Caco-2 (cell line): ENCODE measurements around the gene RASGEF1B. TPM values are rescaled to one million over a fixed set of nuclear protein-coding genes. Genes with fewer than 3 reads are reported as not detected.

ENCODE experiments used
- BruUV-seq: library from RNA; stranded (reverse); fragments of 400-500 nt; replicated peaks from 2 replicates; lab custom pipeline; 2021; lab: Mats Ljungman, UMichigan
- CTCF ChIA-PET: fragments of 300-600 bp; sonication (Branson Sonifier 250); formaldehyde crosslinking; loops from one replicate; lab custom pipeline; 2022; ENCODE audit warnings: antibody characterized with exemption; lab: Charles Lee
- POLR2A ChIA-PET: fragments of 300-600 bp; sonication (Branson Sonifier 250); formaldehyde crosslinking; loops from one replicate; lab custom pipeline; 2022; ENCODE audit warnings: antibody characterized with exemption; lab: Charles Lee
- DNase-seq, 2 experiments: peaks; one replicate each; pipeline versions ENCODE4 v3.0.0 to v3.0.0-alpha.2; 2020 to 2022
- H3K27me3 ChIP-seq: replicated peaks from 2 replicates; pipeline ENCODE4 v1.6.0; 2011; ENCODE audit warnings: low read length; ENCODE audit not compliant: control insufficient read depth, insufficient read depth
- H3K36me3 ChIP-seq: 2 replicates; pipeline ENCODE4 v1.5.1; 2011; ENCODE audit warnings: low read length; ENCODE audit not compliant: control insufficient read depth, insufficient read depth
- H3K4me1 ChIP-seq: fragments of 250-450 bp; sonication (Bioruptor Pico); 2 replicates; pipeline ENCODE4 v1.5.1; 2020; ENCODE audit warnings: mild to moderate bottlenecking
- H3K4me3 ChIP-seq: 2 replicates; pipeline ENCODE4 v1.5.1; 2011; ENCODE audit warnings: low read depth, mild to moderate bottlenecking, control low read depth, low read length
- H3K9me3 ChIP-seq: fragments of 250-450 bp; sonication (Bioruptor Pico); 2 replicates; pipeline ENCODE4 v1.5.1; 2020; ENCODE audit warnings: mild to moderate bottlenecking, moderate library complexity
- H3K27ac Mint-ChIP-seq: one replicate; pipeline ENCODE4 v1.8.0; 2022; ENCODE audit warnings: mixed read lengths; ENCODE audit not compliant: unreplicated experiment
- H3K27me3 Mint-ChIP-seq: one replicate; pipeline ENCODE4 v1.8.0; 2022; ENCODE audit warnings: mixed read lengths; ENCODE audit not compliant: insufficient read depth, unreplicated experiment
- H3K36me3 Mint-ChIP-seq: one replicate; pipeline ENCODE4 v1.8.0; 2022; ENCODE audit warnings: mild to moderate bottlenecking, mixed read lengths; ENCODE audit not compliant: insufficient read depth, unreplicated experiment
- H3K4me1 Mint-ChIP-seq: one replicate; pipeline ENCODE4 v1.8.0; 2022; ENCODE audit warnings: low read depth, mixed read lengths; ENCODE audit not compliant: unreplicated experiment
- H3K4me3 Mint-ChIP-seq: one replicate; pipeline ENCODE4 v1.8.0; 2022; ENCODE audit warnings: mild to moderate bottlenecking, moderate library complexity, mixed read lengths; ENCODE audit not compliant: unreplicated experiment
- H3K9me3 Mint-ChIP-seq: one replicate; pipeline ENCODE4 v1.8.0; 2022; ENCODE audit warnings: mixed read lengths; ENCODE audit not compliant: unreplicated experiment
- intact Hi-C: fragments of 100-400 bp; cut with micrococcal nuclease; formaldehyde crosslinking; loops from one replicate; pipeline ENCODE4 v1.10.0; 2022; ENCODE audit not compliant: unreplicated experiment
- total RNA-seq: library from RNA; stranded (reverse); gene quantifications from 2 replicates; pipeline ENCODE4 v1.2.3, GENCODE V29; 2022
- TF ChIP-seq, protein P1 (sequence below), 2 experiments: fragments of 200-600 bp in 1 of 2; IDR thresholded peaks; 1 replicate in 1 of 2; 2 replicates in 1 of 2; pipeline versions ENCODE4 v1.5.1 to v1.8.0; 2011 to 2022; ENCODE audit warnings: antibody characterized with exemption in 1 of 2, control low read depth in 1 of 2, inconsistent platforms in 1 of 2, low read depth in 1 of 2, low read length in 1 of 2, mild to moderate bottlenecking in 1 of 2, moderate library complexity in 1 of 2; ENCODE audit not compliant: insufficient read depth in 1 of 2, severe bottlenecking in 1 of 2, unreplicated experiment in 1 of 2

Gene RASGEF1B
- total RNA-seq, 1 experiment from 2014 or later = 32.3 TPM

GRCh38 chr4:81518762-81519426 lies 47.2 kb upstream of the RASGEF1B start:
- no peaks in the 10 kb centered on the region for H3K9me3 Mint-ChIP-seq
- CTCF ChIA-PET = no interaction called here
- H3K4me1 Mint-ChIP-seq = peaks cover 9% of the 10 kb centered on the region
- POLR2A ChIA-PET = no interaction called here
- no peak overlapping the region for H3K4me3 Mint-ChIP-seq
- Histone ChIP-seq H3K4me1 (peaks cover 13% of the 10 kb centered on the region), H3K36me3 (no peaks in the 10 kb centered on the region), H3K9me3 (no peaks in the 10 kb centered on the region), H3K27me3 (no peaks in the 10 kb centered on the region; the same call in 1 of the 2 replicates), H3K4me3 (no peak overlapping the region)
- no TSS peak for BruUV-seq
- TF ChIP-seq, protein P1, sequence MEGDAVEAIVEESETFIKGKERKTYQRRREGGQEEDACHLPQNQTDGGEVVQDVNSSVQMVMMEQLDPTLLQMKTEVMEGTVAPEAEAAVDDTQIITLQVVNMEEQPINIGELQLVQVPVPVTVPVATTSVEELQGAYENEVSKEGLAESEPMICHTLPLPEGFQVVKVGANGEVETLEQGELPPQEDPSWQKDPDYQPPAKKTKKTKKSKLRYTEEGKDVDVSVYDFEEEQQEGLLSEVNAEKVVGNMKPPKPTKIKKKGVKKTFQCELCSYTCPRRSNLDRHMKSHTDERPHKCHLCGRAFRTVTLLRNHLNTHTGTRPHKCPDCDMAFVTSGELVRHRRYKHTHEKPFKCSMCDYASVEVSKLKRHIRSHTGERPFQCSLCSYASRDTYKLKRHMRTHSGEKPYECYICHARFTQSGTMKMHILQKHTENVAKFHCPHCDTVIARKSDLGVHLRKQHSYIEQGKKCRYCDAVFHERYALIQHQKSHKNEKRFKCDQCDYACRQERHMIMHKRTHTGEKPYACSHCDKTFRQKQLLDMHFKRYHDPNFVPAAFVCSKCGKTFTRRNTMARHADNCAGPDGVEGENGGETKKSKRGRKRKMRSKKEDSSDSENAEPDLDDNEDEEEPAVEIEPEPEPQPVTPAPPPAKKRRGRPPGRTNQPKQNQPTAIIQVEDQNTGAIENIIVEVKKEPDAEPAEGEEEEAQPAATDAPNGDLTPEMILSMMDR (IDR thresholded peaks at IDR 0.05; ENCODE audit: insufficient read depth in 1 of 2, low read depth in 1 of 2, low read length in 1 of 2, severe bottlenecking in 1 of 2, unreplicated experiment in 1 of 2) = no peak
- H3K36me3 Mint-ChIP-seq = no peaks in the 10 kb centered on the region
- H3K27ac Mint-ChIP-seq = no peak overlapping the region
- H3K27me3 Mint-ChIP-seq = no peaks in the 10 kb centered on the region
- intact Hi-C loops = no loop called here
- DNase-seq = no peak

GRCh38 chr4:81516241-81516640 lies 44.5 kb upstream of the RASGEF1B start:
- Histone ChIP-seq H3K9me3 (no peaks in the 10 kb centered on the region), H3K4me3 (no peak overlapping the region), H3K27me3 (no peaks in the 10 kb centered on the region), H3K4me1 (peaks cover 13% of the 10 kb centered on the region), H3K36me3 (no peaks in the 10 kb centered on the region)
- ChIA-PET CTCF (no interaction called here), POLR2A (no interaction called here)
- intact Hi-C loops = no loop called here
- no TSS peak for BruUV-seq
- Mint-ChIP-seq H3K4me3 (no peak overlapping the region), H3K4me1 (peaks cover 9% of the 10 kb centered on the region), H3K9me3 (no peaks in the 10 kb centered on the region), H3K27ac (no peak overlapping the region), H3K36me3 (no peaks in the 10 kb centered on the region), H3K27me3 (no peaks in the 10 kb centered on the region)
- TF ChIP-seq, protein P1 (IDR thresholded peaks at IDR 0.05; ENCODE audit: insufficient read depth in 1 of 2, low read depth in 1 of 2, low read length in 1 of 2, severe bottlenecking in 1 of 2, unreplicated experiment in 1 of 2) = no peak
- DNase-seq = no peak

DNA sequence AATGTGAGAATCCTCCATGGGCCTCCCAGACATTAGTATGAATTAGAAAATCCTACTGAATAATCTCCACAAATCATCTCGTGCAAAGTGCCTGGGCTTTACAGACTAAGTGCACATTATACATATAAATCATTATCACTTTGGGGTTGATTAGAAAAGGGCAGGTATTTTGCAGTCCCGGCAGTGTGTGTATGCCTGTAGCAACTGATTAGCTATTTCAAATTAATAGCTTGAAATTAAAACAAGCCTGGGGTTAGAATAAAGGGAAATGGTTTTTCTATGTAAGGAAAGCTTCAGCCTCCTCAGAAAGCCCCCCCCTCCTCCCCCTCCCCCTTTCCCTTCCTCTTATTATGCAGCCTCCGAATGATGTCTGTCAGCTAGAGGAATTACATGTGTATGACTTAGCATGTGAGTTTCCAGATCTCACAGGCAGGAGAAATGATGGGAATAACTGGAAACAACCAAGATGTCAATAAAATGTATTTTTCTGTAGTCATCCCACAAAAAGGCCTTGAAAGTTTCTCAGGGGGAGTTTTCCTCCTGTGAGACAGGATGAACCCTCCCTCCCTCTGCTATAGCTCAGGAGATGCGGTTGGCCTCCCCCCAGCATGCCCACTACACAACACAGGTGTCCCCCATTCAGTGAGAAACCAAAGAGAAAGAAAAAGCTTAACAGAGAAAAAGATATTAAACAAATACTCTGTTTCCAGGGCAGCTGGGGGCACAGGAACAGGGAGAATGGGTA lies 41.2 kb upstream of the RASGEF1B start:
- POLR2A ChIA-PET = no interaction called here
- no TSS peak for BruUV-seq
- H3K27me3 ChIP-seq = no peaks in the 10 kb centered on the region
- CTCF ChIA-PET = no interaction called here
- no peak overlapping the region for H3K27ac Mint-ChIP-seq
- H3K4me3 Mint-ChIP-seq = no peak overlapping the region
- H3K4me3 ChIP-seq = no peak overlapping the region
- TF ChIP-seq, protein P1 (IDR thresholded peaks at IDR 0.05; ENCODE audit: insufficient read depth in 1 of 2, low read depth in 1 of 2, low read length in 1 of 2, severe bottlenecking in 1 of 2, unreplicated experiment in 1 of 2) = no peak
- no peaks in the 10 kb centered on the region for H3K9me3 Mint-ChIP-seq
- DNase-seq = no peak
- H3K27me3 Mint-ChIP-seq = no peaks in the 10 kb centered on the region
- no peaks in the 10 kb centered on the region for H3K36me3 ChIP-seq
- H3K36me3 Mint-ChIP-seq = no peaks in the 10 kb centered on the region
- H3K9me3 ChIP-seq = no peaks in the 10 kb centered on the region
- no peaks in the 10 kb centered on the region for H3K4me1 ChIP-seq
- intact Hi-C loops = no loop called here
- no peaks in the 10 kb centered on the region for H3K4me1 Mint-ChIP-seq
